Measurements from ENCODE around the gene GSN. TPM values are rescaled to one million over a fixed set of nuclear protein-coding genes. Genes with fewer than 3 reads are reported as not detected.

The GSN gene
- total RNA-seq, 1 experiment from 2014 or later = 13.8 TPM

DNA sequence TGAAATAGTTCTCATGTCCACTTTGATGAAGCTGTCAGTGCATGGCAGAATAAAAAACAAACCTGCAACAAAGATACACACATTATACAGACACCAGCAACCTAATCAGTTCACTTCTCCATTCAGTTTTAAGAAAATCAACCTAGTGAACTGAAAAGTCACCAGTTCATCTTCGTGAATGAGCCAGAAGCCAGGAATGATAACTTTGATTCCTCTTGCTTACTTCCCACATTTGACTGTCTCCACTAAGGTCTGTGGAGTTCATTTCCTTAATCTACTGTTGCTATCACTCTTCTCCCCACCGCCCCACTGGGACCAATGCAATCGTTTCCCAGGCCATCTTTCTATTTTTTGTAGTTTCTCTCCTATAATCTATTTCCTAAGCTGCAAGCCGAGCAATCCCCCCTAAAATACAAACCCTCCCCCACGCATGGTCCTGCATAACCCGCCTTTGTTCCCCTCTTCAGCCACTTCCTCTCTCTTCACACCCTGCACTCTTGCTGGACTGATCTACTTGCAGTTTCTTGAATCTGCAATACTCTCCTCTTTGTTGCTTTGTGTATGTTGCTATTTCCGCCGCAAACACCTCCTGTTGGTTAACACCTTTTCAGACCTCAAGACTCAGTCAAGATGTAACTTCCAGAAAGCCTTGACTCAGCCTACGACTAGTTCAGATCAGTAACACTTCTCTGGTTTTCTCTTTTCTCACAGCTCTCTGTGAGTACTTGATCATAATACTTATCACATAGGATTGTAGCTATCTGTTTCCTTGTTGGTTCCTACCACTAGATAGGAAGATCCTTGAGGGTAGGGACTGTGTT, 85.5 kb downstream of the GSN start:
- in situ Hi-C loops (cut with HindIII; ENCODE audit: low pct_unique_long_range_greater_than_20kb, low sequenced_read_pairs) = no loop called here
- no peak for DNase-seq (ENCODE audit: low read depth)

DNA sequence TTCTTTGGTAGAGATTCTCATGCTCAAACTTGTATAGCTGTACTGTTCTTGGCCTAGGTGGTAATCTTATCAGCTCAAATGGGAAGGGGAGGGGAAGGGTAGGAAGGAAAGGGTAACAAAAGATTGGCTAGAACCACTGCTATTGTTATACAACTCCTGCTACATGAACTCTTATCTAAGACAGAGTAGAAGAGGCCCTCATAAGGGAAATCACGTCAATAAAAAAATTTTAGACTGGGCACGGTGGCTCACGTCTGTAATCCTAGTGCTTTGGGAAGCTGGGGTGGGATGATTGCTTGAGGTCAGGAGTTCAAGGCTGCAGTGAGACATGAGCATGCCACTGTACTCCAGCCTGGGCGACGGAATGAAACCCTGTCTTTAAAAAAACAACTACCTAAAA, 86.2 kb downstream of the GSN start:
- in situ Hi-C loops (cut with HindIII; ENCODE audit: low pct_unique_long_range_greater_than_20kb, low sequenced_read_pairs) = no loop called here
- DNase-seq (ENCODE audit: low read depth) = no peak

GRCh38 chr9:121354762-121355161, 86.8 kb downstream of the GSN start:
- no peak for DNase-seq (ENCODE audit: low read depth)
- in situ Hi-C loops (cut with HindIII; ENCODE audit: low pct_unique_long_range_greater_than_20kb, low sequenced_read_pairs) = no loop called here

DNA sequence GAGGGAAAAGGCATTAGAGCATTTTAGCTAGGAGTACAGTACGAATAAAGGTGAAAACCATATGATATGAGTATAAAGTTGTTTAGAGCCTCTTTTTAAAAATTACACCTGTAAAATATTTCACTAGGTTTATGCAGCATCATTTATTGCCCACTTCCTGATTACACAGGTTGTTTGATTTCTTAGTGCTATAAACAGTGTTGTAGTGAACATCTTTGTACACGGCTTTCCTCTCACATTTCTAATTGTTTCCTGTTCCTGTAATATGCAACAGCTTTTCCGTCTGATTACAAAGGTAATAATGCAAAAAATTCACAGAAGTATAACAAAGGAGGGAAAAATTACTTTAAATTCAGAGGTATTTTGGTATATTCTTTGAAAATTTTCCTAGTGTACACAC, 89.0 kb downstream of the GSN start:
- in situ Hi-C loops (cut with HindIII; ENCODE audit: low pct_unique_long_range_greater_than_20kb, low sequenced_read_pairs) = no loop called here

DNA sequence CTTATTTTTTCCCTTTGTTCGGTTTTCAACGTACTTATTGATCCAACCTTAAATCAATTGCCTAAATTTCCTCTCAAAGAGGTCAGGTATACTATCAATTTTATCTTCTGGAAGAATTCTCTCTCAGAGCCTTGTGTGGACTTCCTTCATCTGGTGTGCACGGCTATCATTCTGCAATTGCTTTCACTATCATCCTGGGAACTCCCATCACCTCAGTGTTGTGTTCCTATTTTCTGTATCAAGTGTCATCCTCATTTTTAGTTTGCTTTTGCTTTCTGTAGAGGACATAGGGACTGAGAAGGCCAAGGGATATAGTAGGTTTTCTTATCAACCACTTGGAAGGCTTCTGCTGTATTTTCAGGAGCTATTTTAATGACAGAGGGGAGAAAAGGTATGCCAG, 90.8 kb downstream of the GSN start:
- DNase-seq (ENCODE audit: low read depth) = no peak
- in situ Hi-C loops (cut with HindIII; ENCODE audit: low pct_unique_long_range_greater_than_20kb, low sequenced_read_pairs) = no loop called here

More for the DNA sequence above, 89.0 kb downstream of the GSN start:
- DNase-seq (ENCODE audit: low read depth) = no peak

DNA sequence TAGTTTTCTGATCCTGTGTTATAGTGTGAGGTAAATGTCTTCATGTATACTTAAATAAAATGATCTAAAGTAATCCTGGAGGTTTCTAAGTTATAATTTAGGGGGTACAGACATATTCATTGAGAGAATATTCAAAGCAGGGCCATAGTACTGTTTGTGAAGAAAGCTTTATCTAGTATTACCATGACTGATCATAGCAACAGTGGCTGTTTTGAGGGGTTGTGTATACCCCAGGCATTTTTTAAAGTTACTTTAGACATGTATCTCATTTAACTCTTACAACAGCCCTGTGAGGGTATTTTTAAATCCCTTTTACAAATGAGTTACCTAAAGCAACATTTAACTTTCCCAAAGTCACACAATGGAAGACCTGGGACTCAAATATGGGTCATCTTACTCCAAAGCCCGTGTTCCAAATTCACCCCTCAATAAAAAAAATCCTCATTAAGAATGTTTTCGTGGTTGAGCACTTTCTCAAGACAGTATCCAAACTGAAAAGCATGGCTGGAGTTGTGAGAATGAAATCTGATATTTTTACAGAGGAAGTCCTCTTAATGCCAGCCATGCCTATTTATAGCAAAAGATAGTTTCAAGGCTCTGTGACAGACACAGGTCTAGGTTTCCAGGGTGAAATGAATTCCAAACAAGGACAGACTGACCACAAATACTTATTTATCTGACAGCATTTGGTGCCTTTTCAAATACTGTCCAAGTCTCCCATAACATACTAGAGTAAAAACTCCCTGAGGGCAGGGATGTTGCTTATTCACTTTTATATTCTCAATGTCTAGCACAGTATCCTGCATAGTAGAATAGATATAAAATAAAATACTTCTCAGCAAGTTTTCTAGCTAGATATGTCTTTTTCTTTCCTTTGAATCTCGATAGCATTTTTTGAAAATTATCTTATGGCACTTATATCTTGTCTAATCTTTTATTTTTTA, 91.7 kb downstream of the GSN start:
- in situ Hi-C loops (cut with HindIII; ENCODE audit: low pct_unique_long_range_greater_than_20kb, low sequenced_read_pairs) = no loop called here
- DNase-seq (ENCODE audit: low read depth) = no peak

DNA sequence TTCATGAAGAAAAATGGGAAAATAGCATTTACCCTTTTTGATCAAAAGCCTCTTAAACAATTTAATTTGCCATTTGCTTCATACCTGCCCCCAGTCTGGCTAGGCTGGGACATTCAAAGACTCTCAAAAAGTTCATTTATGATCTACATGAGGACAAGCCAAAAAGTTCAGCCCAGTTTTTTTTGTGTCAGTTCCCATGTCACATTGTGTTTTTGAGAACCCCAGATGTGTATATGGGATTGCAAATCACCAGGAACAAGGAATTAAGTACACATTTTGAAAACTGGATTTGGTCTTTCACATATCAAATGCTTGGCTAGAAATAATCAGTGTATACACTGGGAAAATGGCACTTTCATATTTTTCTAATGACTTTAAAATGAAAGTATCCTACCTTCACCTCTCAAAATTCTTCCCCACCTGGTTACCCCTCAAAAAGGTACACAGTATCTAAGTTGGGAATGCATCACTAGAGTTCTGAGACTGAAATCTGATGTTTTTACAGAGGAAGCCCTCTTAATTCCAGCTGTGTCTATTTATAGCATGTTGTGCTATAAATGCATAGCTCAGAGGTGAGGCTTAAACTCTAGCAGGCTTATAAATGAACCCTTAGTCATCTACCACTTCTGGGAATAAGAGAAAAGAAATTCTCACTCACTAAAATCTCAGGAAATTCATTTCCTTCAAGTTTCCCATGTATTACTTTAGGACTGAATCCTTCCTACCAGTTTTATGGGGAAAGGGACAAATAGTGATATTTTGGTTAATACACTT, 92.8 kb downstream of the GSN start:
- in situ Hi-C loops (cut with HindIII; ENCODE audit: low pct_unique_long_range_greater_than_20kb, low sequenced_read_pairs) = no loop called here
- no peak for DNase-seq (ENCODE audit: low read depth)

DNA sequence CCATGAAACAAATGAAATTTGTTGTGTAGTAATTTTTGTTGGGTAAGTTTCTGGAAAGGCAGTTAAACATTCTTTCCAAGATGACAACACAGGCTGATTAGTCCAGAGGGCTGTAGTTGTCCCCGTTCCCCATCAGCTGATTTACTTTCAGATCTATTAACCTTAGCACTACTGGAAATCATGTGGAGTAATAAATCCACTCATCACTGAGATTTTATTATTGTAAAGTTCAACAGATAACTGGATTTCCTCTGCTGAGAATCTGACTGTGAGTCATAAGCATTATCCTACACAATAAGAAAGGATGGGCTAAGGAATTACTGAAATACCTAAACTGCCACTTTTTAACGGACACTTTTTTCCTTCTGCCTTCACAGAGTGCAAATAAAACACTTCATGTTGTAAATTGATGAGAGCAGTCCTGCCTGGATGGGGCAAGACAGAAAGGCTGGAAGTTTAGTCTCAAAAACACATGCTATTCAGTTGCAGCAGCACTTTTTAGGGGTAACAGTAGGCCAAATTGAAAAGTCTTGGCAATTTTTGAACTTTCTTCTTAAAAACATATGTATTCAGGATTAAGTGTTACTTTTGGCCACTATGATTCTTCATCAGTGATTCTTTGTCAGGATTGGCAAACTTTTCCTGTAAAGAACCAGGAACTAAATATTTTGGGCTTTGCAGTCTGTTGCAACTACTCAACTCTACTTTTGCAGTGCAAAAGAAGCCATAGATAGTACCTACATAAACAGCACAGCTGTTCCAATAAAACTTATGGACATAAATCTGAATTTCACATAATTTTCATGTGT, 95.1 kb downstream of the GSN start:
- DNase-seq (ENCODE audit: low read depth) = peak; percentile 79
- in situ Hi-C loops (cut with HindIII; ENCODE audit: low pct_unique_long_range_greater_than_20kb, low sequenced_read_pairs) = no loop called here

- no peak for DNase-seq (ENCODE audit: low read depth)
- in situ Hi-C loops (cut with HindIII; ENCODE audit: low pct_unique_long_range_greater_than_20kb, low sequenced_read_pairs) = no loop called here
Measured at GRCh38 chr9:121363622-121363961, 95.6 kb downstream of the GSN start.

DNA sequence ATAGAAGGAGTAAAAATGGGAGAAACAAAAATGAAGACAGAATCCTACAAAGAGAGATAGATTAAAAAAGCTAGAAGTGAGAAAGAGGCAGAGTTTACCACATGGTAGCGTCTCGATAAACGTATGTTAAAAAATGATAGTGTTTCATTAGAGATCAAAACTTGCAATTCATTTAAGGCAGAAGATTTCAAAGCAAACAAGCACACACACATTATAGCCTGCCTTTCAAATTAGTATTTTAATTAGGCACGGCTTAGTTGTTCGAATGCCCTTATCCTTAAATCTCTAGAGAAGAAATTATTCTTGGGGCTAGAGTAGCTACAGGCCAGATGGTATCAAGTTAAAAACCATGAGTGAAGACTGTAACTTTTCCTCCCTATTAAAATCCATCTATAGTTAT, 96.1 kb downstream of the GSN start:
- in situ Hi-C loops (cut with HindIII; ENCODE audit: low pct_unique_long_range_greater_than_20kb, low sequenced_read_pairs) = no loop called here
- no peak for DNase-seq (ENCODE audit: low read depth)

GRCh38 chr9:121364886-121365285, 96.9 kb downstream of the GSN start:
- DNase-seq (ENCODE audit: low read depth) = no peak

DNA sequence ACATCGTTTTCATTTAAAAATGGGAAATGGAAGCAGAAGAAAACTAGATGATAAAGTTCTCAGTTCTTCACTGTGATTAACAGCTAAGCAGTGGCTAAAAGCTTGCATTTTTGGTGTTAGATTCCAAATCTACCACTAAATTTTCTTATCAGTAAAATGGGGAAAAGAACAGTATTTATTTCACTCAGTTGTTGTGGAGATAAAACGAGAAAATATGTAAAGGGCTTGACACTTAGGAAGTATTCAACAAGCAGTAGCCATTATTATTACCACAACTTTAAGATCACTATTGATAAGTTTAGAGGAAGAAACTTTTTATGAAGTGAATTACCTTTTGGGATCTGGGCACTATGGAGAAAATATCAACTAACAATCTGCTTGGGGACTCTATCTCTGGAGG, 97.6 kb downstream of the GSN start:
- in situ Hi-C loops (cut with HindIII; ENCODE audit: low pct_unique_long_range_greater_than_20kb, low sequenced_read_pairs) = no loop called here
- no peak for DNase-seq (ENCODE audit: low read depth)

More at GRCh38 chr9:121364886-121365285, 96.9 kb downstream of the GSN start:
- in situ Hi-C loops (cut with HindIII; ENCODE audit: low pct_unique_long_range_greater_than_20kb, low sequenced_read_pairs) = no loop called here

- DNase-seq (ENCODE audit: low read depth) = no peak
- in situ Hi-C loops (cut with HindIII; ENCODE audit: low pct_unique_long_range_greater_than_20kb, low sequenced_read_pairs) = no loop called here
Measured at GRCh38 chr9:121366611-121367192, 98.7 kb downstream of the GSN start.

GRCh38 chr9:121367306-121368137, 99.6 kb downstream of the GSN start:
- no peak for DNase-seq (ENCODE audit: low read depth)
- in situ Hi-C loops (cut with HindIII; ENCODE audit: low pct_unique_long_range_greater_than_20kb, low sequenced_read_pairs) = no loop called here

- DNase-seq (ENCODE audit: low read depth) = no peak
- in situ Hi-C loops (cut with HindIII; ENCODE audit: low pct_unique_long_range_greater_than_20kb, low sequenced_read_pairs) = no loop called here
Measured at GRCh38 chr9:121368138-121368522, 100.2 kb downstream of the GSN start.

DNA sequence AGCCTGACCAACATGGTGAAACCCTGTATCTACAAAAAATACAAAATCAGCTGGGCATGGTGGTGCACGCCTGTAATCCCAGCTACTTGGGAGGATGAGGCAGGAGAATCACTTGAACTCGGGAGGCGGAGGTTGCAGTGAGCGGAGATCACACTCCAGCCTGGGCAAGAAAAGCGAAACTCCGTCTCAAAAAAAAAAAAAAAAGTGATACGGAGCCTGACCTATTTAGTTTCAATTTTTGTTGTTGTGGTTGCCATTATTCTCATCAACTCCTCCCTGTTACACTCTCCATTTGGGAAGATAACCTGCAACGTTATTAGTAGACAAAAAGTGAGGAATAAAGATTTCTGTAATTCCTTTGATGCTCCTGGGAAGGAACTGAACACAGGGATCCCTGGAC, 100.8 kb downstream of the GSN start:
- in situ Hi-C loops (cut with HindIII; ENCODE audit: low pct_unique_long_range_greater_than_20kb, low sequenced_read_pairs) = no loop called here
- DNase-seq (ENCODE audit: low read depth) = no peak
